ENCODE data around the gene COPS8. TPM values are rescaled to one million over a fixed set of nuclear protein-coding genes. Genes with fewer than 3 reads are reported as not detected.

The COPS8 gene
- total RNA-seq, 1 experiment from 2014 or later = 51.0 TPM

DNA sequence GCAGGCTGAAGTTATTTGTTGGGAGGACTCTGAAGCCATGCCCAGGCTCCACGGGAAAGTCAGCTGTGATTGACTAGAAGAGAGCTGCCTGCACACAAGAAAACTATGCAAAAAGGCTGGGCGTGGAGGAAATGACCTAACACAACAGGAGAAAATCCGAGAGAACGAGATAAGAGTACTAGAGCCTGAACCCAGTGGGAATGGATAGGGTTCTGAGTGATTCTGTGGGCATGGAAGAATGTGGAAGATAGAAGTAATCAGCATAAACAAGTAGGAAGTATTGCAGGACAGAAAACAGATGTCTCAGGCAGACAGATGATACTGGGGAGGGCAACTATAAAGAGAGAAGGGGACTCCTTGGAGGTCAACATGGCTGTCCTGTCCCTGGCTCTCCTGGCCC lies 12.1 kb upstream of the COPS8 start:
- H3K4me3 Mint-ChIP-seq = no peak overlapping the region
- POLR2A ChIA-PET = no interaction called here
- peaks cover 10% of the 10 kb centered on the region for H3K9me3 Mint-ChIP-seq
- H3K36me3 Mint-ChIP-seq = no peaks in the 10 kb centered on the region
- H3K27ac Mint-ChIP-seq = no peak overlapping the region
- H3K4me1 Mint-ChIP-seq = no peaks in the 10 kb centered on the region
- CTCF ChIA-PET = no interaction called here
- H3K27me3 Mint-ChIP-seq (ENCODE audit: low read depth) = no peaks in the 10 kb centered on the region; the same call in 1 of the 2 replicates
- ATAC-seq (no peak), DNase-seq (ENCODE audit: low spot score) (no peak)
- TF ChIP-seq, protein P1, sequence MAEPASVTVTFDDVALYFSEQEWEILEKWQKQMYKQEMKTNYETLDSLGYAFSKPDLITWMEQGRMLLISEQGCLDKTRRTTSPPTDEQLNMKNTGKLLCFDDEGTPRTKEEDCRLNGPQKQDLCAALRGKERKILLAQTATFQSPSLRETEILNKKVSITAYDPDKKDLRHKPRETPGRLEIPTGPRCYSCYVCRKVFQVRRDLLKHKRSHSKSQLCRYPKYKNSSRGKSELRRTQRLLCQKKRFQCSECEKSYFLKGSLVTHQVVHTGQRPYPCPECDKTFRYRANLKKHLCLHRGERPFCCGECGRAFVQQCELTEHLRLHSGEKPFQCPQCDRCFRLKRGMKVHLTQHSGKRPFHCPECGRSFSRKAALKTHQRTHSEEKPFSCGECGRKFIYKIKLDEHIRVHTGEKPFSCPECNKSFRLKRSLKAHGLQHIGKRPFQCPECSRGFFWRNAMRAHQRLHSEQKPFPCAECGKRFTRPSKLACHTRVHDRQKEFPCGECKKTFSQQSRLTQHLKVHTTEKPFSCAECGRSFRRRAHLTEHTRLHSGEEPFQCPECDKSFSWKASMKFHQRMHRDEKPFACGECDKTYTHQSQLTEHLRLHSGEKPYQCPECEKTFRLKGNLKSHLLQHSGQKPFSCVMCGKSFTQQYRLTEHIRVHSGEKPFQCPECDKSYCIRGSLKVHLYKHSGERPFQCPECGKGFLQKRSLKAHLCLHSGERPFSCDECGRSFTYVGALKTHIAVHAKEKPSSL (CRISPR knock-in tag; conservative IDR thresholded peaks at IDR 0.05) = no peak
- TF ChIP-seq CREB1 (CRISPR knock-in tag; IDR thresholded peaks at IDR 0.05) (no peak), RORB (CRISPR knock-in tag; IDR thresholded peaks at IDR 0.05) (no peak), NFATC4 (CRISPR knock-in tag; IDR thresholded peaks at IDR 0.05) (no peak), JAZF1 (CRISPR knock-in tag; IDR thresholded peaks at IDR 0.05) (no peak), EMX1 (CRISPR knock-in tag; IDR thresholded peaks at IDR 0.05) (no peak), NR1H2 (CRISPR knock-in tag; IDR thresholded peaks at IDR 0.05) (no peak), TEAD1 (CRISPR knock-in tag; IDR thresholded peaks at IDR 0.05) (no peak), ZNF671 (CRISPR knock-in tag; IDR thresholded peaks at IDR 0.05) (no peak), ZNF219 (CRISPR knock-in tag; IDR thresholded peaks at IDR 0.05; ENCODE audit: borderline replicate concordance) (no peak)
- TF ChIP-seq, protein P2, sequence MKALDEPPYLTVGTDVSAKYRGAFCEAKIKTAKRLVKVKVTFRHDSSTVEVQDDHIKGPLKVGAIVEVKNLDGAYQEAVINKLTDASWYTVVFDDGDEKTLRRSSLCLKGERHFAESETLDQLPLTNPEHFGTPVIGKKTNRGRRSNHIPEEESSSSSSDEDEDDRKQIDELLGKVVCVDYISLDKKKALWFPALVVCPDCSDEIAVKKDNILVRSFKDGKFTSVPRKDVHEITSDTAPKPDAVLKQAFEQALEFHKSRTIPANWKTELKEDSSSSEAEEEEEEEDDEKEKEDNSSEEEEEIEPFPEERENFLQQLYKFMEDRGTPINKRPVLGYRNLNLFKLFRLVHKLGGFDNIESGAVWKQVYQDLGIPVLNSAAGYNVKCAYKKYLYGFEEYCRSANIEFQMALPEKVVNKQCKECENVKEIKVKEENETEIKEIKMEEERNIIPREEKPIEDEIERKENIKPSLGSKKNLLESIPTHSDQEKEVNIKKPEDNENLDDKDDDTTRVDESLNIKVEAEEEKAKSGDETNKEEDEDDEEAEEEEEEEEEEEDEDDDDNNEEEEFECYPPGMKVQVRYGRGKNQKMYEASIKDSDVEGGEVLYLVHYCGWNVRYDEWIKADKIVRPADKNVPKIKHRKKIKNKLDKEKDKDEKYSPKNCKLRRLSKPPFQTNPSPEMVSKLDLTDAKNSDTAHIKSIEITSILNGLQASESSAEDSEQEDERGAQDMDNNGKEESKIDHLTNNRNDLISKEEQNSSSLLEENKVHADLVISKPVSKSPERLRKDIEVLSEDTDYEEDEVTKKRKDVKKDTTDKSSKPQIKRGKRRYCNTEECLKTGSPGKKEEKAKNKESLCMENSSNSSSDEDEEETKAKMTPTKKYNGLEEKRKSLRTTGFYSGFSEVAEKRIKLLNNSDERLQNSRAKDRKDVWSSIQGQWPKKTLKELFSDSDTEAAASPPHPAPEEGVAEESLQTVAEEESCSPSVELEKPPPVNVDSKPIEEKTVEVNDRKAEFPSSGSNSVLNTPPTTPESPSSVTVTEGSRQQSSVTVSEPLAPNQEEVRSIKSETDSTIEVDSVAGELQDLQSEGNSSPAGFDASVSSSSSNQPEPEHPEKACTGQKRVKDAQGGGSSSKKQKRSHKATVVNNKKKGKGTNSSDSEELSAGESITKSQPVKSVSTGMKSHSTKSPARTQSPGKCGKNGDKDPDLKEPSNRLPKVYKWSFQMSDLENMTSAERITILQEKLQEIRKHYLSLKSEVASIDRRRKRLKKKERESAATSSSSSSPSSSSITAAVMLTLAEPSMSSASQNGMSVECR (CRISPR knock-in tag; IDR thresholded peaks at IDR 0.05; ENCODE audit: borderline replicate concordance) = no peak
- TF ChIP-seq, protein P3, sequence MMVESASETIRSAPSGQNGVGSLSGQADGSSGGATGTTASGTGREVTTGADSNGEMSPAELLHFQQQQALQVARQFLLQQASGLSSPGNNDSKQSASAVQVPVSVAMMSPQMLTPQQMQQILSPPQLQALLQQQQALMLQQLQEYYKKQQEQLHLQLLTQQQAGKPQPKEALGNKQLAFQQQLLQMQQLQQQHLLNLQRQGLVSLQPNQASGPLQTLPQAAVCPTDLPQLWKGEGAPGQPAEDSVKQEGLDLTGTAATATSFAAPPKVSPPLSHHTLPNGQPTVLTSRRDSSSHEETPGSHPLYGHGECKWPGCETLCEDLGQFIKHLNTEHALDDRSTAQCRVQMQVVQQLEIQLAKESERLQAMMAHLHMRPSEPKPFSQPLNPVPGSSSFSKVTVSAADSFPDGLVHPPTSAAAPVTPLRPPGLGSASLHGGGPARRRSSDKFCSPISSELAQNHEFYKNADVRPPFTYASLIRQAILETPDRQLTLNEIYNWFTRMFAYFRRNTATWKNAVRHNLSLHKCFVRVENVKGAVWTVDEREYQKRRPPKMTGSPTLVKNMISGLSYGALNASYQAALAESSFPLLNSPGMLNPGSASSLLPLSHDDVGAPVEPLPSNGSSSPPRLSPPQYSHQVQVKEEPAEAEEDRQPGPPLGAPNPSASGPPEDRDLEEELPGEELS (CRISPR knock-in tag; IDR thresholded peaks at IDR 0.05) = no peak
- TF ChIP-seq, protein P4, sequence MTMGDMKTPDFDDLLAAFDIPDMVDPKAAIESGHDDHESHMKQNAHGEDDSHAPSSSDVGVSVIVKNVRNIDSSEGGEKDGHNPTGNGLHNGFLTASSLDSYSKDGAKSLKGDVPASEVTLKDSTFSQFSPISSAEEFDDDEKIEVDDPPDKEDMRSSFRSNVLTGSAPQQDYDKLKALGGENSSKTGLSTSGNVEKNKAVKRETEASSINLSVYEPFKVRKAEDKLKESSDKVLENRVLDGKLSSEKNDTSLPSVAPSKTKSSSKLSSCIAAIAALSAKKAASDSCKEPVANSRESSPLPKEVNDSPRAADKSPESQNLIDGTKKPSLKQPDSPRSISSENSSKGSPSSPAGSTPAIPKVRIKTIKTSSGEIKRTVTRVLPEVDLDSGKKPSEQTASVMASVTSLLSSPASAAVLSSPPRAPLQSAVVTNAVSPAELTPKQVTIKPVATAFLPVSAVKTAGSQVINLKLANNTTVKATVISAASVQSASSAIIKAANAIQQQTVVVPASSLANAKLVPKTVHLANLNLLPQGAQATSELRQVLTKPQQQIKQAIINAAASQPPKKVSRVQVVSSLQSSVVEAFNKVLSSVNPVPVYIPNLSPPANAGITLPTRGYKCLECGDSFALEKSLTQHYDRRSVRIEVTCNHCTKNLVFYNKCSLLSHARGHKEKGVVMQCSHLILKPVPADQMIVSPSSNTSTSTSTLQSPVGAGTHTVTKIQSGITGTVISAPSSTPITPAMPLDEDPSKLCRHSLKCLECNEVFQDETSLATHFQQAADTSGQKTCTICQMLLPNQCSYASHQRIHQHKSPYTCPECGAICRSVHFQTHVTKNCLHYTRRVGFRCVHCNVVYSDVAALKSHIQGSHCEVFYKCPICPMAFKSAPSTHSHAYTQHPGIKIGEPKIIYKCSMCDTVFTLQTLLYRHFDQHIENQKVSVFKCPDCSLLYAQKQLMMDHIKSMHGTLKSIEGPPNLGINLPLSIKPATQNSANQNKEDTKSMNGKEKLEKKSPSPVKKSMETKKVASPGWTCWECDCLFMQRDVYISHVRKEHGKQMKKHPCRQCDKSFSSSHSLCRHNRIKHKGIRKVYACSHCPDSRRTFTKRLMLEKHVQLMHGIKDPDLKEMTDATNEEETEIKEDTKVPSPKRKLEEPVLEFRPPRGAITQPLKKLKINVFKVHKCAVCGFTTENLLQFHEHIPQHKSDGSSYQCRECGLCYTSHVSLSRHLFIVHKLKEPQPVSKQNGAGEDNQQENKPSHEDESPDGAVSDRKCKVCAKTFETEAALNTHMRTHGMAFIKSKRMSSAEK (CRISPR knock-in tag; IDR thresholded peaks at IDR 0.05; ENCODE audit: borderline replicate concordance) = no peak
- TF ChIP-seq, protein P5, sequence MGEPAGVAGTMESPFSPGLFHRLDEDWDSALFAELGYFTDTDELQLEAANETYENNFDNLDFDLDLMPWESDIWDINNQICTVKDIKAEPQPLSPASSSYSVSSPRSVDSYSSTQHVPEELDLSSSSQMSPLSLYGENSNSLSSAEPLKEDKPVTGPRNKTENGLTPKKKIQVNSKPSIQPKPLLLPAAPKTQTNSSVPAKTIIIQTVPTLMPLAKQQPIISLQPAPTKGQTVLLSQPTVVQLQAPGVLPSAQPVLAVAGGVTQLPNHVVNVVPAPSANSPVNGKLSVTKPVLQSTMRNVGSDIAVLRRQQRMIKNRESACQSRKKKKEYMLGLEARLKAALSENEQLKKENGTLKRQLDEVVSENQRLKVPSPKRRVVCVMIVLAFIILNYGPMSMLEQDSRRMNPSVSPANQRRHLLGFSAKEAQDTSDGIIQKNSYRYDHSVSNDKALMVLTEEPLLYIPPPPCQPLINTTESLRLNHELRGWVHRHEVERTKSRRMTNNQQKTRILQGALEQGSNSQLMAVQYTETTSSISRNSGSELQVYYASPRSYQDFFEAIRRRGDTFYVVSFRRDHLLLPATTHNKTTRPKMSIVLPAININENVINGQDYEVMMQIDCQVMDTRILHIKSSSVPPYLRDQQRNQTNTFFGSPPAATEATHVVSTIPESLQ (CRISPR knock-in tag; IDR thresholded peaks at IDR 0.05) = no peak
- TF ChIP-seq, protein P6, sequence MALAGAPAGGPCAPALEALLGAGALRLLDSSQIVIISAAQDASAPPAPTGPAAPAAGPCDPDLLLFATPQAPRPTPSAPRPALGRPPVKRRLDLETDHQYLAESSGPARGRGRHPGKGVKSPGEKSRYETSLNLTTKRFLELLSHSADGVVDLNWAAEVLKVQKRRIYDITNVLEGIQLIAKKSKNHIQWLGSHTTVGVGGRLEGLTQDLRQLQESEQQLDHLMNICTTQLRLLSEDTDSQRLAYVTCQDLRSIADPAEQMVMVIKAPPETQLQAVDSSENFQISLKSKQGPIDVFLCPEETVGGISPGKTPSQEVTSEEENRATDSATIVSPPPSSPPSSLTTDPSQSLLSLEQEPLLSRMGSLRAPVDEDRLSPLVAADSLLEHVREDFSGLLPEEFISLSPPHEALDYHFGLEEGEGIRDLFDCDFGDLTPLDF (CRISPR knock-in tag; IDR thresholded peaks at IDR 0.05) = no peak
- TF ChIP-seq, protein P7, sequence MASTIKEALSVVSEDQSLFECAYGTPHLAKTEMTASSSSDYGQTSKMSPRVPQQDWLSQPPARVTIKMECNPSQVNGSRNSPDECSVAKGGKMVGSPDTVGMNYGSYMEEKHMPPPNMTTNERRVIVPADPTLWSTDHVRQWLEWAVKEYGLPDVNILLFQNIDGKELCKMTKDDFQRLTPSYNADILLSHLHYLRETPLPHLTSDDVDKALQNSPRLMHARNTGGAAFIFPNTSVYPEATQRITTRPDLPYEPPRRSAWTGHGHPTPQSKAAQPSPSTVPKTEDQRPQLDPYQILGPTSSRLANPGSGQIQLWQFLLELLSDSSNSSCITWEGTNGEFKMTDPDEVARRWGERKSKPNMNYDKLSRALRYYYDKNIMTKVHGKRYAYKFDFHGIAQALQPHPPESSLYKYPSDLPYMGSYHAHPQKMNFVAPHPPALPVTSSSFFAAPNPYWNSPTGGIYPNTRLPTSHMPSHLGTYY (CRISPR knock-in tag; IDR thresholded peaks at IDR 0.05) = no peak
- TF ChIP-seq, protein P8, sequence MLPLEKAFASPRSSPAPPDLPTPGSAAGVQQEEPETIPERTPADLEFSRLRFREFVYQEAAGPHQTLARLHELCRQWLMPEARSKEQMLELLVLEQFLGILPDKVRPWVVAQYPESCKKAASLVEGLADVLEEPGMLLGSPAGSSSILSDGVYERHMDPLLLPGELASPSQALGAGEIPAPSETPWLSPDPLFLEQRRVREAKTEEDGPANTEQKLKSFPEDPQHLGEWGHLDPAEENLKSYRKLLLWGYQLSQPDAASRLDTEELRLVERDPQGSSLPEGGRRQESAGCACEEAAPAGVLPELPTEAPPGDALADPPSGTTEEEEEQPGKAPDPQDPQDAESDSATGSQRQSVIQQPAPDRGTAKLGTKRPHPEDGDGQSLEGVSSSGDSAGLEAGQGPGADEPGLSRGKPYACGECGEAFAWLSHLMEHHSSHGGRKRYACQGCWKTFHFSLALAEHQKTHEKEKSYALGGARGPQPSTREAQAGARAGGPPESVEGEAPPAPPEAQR (CRISPR knock-in tag; IDR thresholded peaks at IDR 0.05) = no peak

Measured in WTC11 (cell line).